Measurements from ENCODE around the gene BRAT1. TPM values are rescaled to one million over a fixed set of nuclear protein-coding genes. Genes with fewer than 3 reads are reported as not detected.

BRAT1 gene
- polyA plus RNA-seq, 1 donor from 2014 or later: 60.3 TPM

GRCh38 chr7:2546776-2547586, 8.3 kb downstream of the BRAT1 start:
- H4K20me1 ChIP-seq (ENCODE audit: insufficient read depth): no peaks in the 10 kb centered on the region
- H3K9me2 ChIP-seq (ENCODE audit: insufficient read depth, low read length): no peaks in the 10 kb centered on the region
- H3K9me3 ChIP-seq (ENCODE audit: low read length): no peaks in the 10 kb centered on the region
- H3K36me3 ChIP-seq (ENCODE audit: insufficient read depth, low read length): no peaks in the 10 kb centered on the region
- no peaks in the 10 kb centered on the region for H3K79me2 ChIP-seq (replicated peaks; ENCODE audit: insufficient read depth, low read length)
- TF ChIP-seq CTCF (IDR thresholded peaks at IDR 0.05; ENCODE audit: poor library complexity, severe bottlenecking) (no peak), POLR2AphosphoS5 (IDR thresholded peaks at IDR 0.05) (no peak), MXI1 (conservative IDR thresholded peaks at IDR 0.05; ENCODE audit: poor library complexity, severe bottlenecking) (no peak), TAF1 (IDR thresholded peaks at IDR 0.05; ENCODE audit: low read depth) (no peak), REST (IDR thresholded peaks at IDR 0.05; ENCODE audit: borderline replicate concordance) (no peak), EP300 (conservative IDR thresholded peaks at IDR 0.05; ENCODE audit: poor library complexity, severe bottlenecking) (no peak), RAD21 (conservative IDR thresholded peaks at IDR 0.05) (no peak)
- no peak overlapping the region for H3K4me3 ChIP-seq (ENCODE audit: low read length)
- H3K4me2 ChIP-seq (ENCODE audit: low read length): no peak overlapping the region
- no peak overlapping the region for H3K27ac ChIP-seq (ENCODE audit: low read length)
- H3F3A ChIP-seq (ENCODE audit: insufficient read depth, low read length, poor library complexity, severe bottlenecking): no peaks in the 10 kb centered on the region
- H2AFZ ChIP-seq (ENCODE audit: low read depth, low read length): no peak overlapping the region
- no peak overlapping the region for H3K9ac ChIP-seq (ENCODE audit: low read length)
- no peaks in the 10 kb centered on the region for H3K27me3 ChIP-seq (ENCODE audit: insufficient read depth, low read depth, low read length)

DNA sequence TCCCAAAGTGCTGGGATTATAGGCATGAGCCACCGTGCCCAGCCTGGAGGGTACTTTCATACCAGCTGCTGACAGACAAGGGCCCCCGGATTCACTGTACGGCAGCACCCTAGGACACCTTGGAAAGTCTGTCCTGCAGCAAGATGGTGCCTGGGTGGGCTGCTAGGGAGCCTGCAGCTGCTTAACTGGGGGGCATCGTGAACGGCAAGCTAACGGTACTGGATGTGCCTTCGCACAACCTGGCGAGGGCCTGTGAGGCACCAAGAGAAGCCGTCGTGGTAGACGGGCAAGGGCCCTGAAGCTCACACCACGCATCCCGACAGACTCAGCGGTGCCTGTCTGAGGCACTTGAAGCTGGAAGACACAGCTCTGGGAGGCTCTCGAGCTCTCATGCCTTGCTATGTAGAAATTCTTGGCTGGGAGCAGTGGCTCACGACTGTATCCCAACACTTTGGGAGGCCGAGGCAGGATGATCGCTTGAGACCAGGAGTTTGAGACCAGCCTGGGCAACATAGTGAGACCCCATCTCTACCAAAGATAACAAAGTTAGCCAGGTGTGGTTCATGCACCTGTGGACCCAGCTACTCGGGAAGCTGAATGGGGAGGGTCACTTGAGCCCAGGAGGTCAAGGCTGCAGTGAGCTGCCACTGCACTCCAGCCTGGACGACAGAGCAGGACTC, 9.4 kb downstream of the BRAT1 start:
- Histone ChIP-seq H2AFZ (ENCODE audit: low read depth, low read length) (no peak overlapping the region), H3K27me3 (ENCODE audit: insufficient read depth, low read depth, low read length) (no peaks in the 10 kb centered on the region), H3K36me3 (ENCODE audit: insufficient read depth, low read length) (no peaks in the 10 kb centered on the region), H3K4me2 (ENCODE audit: low read length) (no peak overlapping the region), H3K79me2 (replicated peaks; ENCODE audit: insufficient read depth, low read length) (no peaks in the 10 kb centered on the region), H3K9me2 (ENCODE audit: insufficient read depth, low read length) (no peaks in the 10 kb centered on the region), H3K9ac (ENCODE audit: low read length) (no peak overlapping the region), H3K27ac (ENCODE audit: low read length) (no peak overlapping the region), H4K20me1 (ENCODE audit: insufficient read depth) (no peaks in the 10 kb centered on the region), H3K9me3 (ENCODE audit: low read length) (no peaks in the 10 kb centered on the region), H3K4me3 (ENCODE audit: low read length) (no peak overlapping the region), H3F3A (ENCODE audit: insufficient read depth, low read length, poor library complexity, severe bottlenecking) (no peaks in the 10 kb centered on the region)
- TF ChIP-seq CTCF (IDR thresholded peaks at IDR 0.05; ENCODE audit: poor library complexity, severe bottlenecking): no peak
- TF ChIP-seq REST (IDR thresholded peaks at IDR 0.05; ENCODE audit: borderline replicate concordance): no peak
- TF ChIP-seq EP300 (conservative IDR thresholded peaks at IDR 0.05; ENCODE audit: poor library complexity, severe bottlenecking): no peak
- TF ChIP-seq MXI1 (conservative IDR thresholded peaks at IDR 0.05; ENCODE audit: poor library complexity, severe bottlenecking): no peak
- TF ChIP-seq POLR2AphosphoS5 (IDR thresholded peaks at IDR 0.05): no peak
- TF ChIP-seq TAF1 (IDR thresholded peaks at IDR 0.05; ENCODE audit: low read depth): no peak
- no peak for TF ChIP-seq RAD21 (conservative IDR thresholded peaks at IDR 0.05)
- no peak for TF ChIP-seq EZH2 (IDR thresholded peaks at IDR 0.05; ENCODE audit: borderline replicate concordance, insufficient read depth, low read length, poor library complexity, severe bottlenecking)
- no peak for TF ChIP-seq SMC3 (conservative IDR thresholded peaks at IDR 0.05; ENCODE audit: poor library complexity)
